ENCODE results near the gene ZNF121.
A peak's percentile ranks its signal among the peaks of the same experiment; 100 is the strongest.
"Not testable (repeated sequence)": the region's sequence is repeated elsewhere in the genome, so short reads cannot be mapped to it uniquely, and the experiment has no call there.

The ZNF121 gene

DNA sequence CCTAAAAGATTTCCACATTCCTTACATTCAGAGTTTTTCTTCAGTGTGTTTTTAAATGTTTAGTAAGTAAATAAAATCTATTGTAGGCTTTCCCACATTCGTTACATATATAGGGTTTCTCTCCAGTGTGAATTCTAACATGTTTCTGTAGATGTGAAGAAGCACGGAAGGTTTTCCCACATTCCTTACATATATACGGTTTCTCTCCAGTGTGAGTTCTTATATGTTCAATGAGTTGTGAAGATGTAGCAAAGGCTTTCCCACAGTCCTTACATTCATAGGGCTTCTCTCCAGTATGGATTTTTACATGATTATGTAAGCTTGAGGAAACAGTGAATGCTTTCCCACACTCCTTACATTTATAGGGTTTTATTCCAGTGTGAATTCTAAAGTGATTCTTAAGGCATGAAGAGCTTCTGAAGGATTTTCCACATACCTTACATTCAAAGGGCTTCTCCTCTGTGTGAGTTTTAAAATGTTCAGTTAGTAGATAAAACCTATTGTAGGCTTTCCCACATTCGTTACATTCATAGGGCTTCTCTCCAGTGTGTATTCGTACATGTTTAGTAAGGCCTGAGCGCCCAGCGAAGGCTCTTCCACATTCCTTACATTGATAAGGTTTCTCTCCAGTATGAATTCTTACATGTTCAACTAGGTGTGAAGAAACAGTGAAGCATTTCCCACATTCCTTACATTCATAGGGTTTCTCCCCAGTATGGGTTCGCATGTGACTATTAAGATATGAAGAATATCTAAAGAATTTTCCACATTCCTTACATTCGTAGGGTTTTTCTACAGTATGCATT lies 18.2 kb downstream of the ZNF121 start:
- Histone ChIP-seq H3K4me2 (ENCODE audit: low read length) (no peak overlapping the region), H2AFZ (no peak overlapping the region), H3K27ac (no peak overlapping the region), H3K79me2 (peaks cover 12% of the 10 kb centered on the region), H3K9me3 (ENCODE audit: control insufficient read depth, low read length) (peaks cover 7% of the 10 kb centered on the region), H3K4me1 (no peaks in the 10 kb centered on the region), H3K4me3 (ENCODE audit: low read depth, low read length) (no peak overlapping the region), H3K27me3 (ENCODE audit: control insufficient read depth, insufficient read depth, low read length) (no peaks in the 10 kb centered on the region), H3K36me3 (ENCODE audit: control insufficient read depth, insufficient read depth, low read length) (peaks cover 13% of the 10 kb centered on the region), H3K9ac (no peak overlapping the region)
- TF ChIP-seq, protein P1, sequence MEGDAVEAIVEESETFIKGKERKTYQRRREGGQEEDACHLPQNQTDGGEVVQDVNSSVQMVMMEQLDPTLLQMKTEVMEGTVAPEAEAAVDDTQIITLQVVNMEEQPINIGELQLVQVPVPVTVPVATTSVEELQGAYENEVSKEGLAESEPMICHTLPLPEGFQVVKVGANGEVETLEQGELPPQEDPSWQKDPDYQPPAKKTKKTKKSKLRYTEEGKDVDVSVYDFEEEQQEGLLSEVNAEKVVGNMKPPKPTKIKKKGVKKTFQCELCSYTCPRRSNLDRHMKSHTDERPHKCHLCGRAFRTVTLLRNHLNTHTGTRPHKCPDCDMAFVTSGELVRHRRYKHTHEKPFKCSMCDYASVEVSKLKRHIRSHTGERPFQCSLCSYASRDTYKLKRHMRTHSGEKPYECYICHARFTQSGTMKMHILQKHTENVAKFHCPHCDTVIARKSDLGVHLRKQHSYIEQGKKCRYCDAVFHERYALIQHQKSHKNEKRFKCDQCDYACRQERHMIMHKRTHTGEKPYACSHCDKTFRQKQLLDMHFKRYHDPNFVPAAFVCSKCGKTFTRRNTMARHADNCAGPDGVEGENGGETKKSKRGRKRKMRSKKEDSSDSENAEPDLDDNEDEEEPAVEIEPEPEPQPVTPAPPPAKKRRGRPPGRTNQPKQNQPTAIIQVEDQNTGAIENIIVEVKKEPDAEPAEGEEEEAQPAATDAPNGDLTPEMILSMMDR (IDR thresholded peaks at IDR 0.05), result no peak

DNA sequence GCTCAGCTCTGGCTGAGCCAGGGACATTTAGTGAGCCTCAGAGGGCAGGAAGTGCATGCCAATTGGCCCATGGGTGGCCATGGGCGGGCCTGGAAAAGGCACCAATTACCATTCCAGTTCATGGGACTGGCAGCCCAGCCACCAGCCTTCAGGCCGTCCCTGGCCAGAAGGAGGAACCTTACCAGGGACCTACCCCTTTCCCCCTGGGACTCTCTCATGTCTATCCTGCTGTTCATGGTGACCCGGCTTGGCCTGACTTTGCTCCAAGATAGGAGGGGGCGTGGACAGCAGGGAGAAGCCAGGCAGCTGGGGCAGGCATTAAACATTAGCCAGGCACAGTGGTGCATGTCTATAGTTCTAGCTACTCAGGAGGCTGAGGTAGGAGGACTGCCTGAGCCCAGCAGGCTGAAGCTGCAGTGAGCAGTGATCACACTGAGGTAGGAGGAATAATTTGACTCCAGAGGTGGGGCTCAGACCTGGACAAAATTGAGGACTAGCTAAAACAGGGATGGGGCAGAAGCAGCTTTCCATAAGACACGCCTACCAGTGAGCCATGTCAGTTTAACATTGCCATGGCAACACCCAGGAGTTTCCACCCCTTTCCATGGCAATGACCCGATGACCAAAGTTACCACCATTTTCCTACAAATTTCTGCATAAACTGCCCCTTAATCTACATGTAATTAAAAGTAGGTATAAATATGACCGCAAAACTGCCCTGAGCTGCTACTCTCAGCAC lies 31.6 kb downstream of the ZNF121 start:
- H3K4me1 ChIP-seq, result no peaks in the 10 kb centered on the region
- H3K79me2 ChIP-seq, result no peaks in the 10 kb centered on the region
- H3K4me3 ChIP-seq (ENCODE audit: low read depth, low read length), result no peak overlapping the region
- no peak overlapping the region for H3K9ac ChIP-seq
- TF ChIP-seq, protein P1 (IDR thresholded peaks at IDR 0.05), result no peak
- H3K27me3 ChIP-seq (ENCODE audit: control insufficient read depth, insufficient read depth, low read length), result no peaks in the 10 kb centered on the region
- H3K27ac ChIP-seq, result no peak overlapping the region
- no peak overlapping the region for H3K4me2 ChIP-seq (ENCODE audit: low read length)
- no peak overlapping the region for H2AFZ ChIP-seq
- no peaks in the 10 kb centered on the region for H3K36me3 ChIP-seq (ENCODE audit: control insufficient read depth, insufficient read depth, low read length)
- H3K9me3 ChIP-seq (ENCODE audit: control insufficient read depth, low read length), result no peaks in the 10 kb centered on the region

DNA sequence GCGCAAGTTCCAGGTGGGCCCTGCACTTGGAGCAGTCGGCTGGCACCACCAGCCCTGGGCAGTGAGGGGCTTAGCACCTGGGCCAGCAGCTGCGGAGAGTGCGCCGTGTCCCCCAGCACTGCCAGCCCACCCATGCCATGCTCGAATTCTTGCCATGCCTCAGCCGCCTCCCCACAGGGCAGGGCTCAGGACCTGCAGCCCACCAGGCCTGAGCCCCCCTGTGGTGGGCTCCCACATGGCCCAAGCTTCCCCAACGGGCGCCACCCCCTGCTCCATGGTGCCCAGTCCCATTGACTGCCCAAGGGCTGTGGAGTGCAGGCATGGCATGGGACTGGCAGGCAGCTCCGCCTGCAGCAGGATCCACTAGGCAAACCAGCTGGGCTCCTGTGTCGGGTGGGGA lies 36.4 kb downstream of the ZNF121 start:
- Histone ChIP-seq H3K27me3 (ENCODE audit: control insufficient read depth, insufficient read depth, low read length) (no peaks in the 10 kb centered on the region), H3K79me2 (no peaks in the 10 kb centered on the region), H3K4me2 (ENCODE audit: low read length) (no peak overlapping the region), H3K4me1 (no peaks in the 10 kb centered on the region), H2AFZ (no peak overlapping the region), H3K9me3 (ENCODE audit: control insufficient read depth, low read length) (no peaks in the 10 kb centered on the region), H3K27ac (no peak overlapping the region), H3K4me3 (ENCODE audit: low read depth, low read length) (no peak overlapping the region), H3K36me3 (ENCODE audit: control insufficient read depth, insufficient read depth, low read length) (no peaks in the 10 kb centered on the region), H3K9ac (no peak overlapping the region)
- TF ChIP-seq, protein P1 (IDR thresholded peaks at IDR 0.05), result no peak

DNA sequence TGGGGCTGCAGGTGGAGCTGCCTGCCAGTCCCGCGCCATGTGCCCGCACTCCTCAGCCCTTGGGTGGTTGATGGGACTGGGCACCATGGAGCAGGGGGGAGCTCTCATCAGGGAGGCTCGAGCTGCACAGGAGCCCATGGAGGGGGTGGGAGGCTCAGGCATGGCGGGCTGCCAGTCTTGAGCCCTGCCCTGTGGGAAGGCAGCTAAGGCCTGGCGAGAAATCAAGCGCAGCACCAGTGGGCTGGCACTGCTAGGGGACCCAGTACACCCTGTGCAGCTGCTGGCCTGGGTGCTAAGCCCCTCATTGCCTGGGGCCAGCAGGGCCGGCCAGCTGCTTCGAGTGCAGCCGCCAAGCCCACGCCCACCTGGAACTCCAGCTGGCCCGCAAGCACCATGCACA lies 43.0 kb downstream of the ZNF121 start:
- H2AFZ ChIP-seq; H3K36me3 ChIP-seq (ENCODE audit: control insufficient read depth, insufficient read depth, low read length); H3K4me1 ChIP-seq; H3K9ac ChIP-seq; H3K27me3 ChIP-seq (ENCODE audit: control insufficient read depth, insufficient read depth, low read length); H3K4me2 ChIP-seq (ENCODE audit: low read length); H3K27ac ChIP-seq; H3K79me2 ChIP-seq; H3K9me3 ChIP-seq (ENCODE audit: control insufficient read depth, low read length); H3K4me3 ChIP-seq (ENCODE audit: low read depth, low read length): not testable (repeated sequence)

DNA sequence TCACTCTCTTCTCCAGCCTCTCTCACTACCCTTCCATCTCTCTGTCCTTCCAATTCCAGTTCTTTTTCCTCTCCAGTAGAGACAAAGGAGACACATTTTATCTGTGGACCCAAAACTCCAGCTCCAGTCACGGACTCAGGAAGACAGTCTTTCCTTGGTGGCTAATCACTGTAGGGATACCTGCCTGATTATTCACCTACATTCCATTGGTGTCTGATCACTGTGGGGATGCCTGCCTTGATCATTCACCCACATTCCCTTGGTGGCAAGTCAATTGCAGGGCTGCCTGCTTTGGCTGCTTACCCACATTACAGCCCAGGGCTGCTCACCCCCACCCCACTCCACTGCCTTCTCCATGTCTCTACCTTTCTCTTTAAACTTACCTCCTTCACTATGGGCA lies 44.4 kb downstream of the ZNF121 start:
- H3K4me2 ChIP-seq (ENCODE audit: low read length); H3K79me2 ChIP-seq; H3K4me1 ChIP-seq; H3K4me3 ChIP-seq (ENCODE audit: low read depth, low read length); H3K27ac ChIP-seq; H2AFZ ChIP-seq; H3K9ac ChIP-seq; H3K36me3 ChIP-seq (ENCODE audit: control insufficient read depth, insufficient read depth, low read length); H3K9me3 ChIP-seq (ENCODE audit: control insufficient read depth, low read length); H3K27me3 ChIP-seq (ENCODE audit: control insufficient read depth, insufficient read depth, low read length): not testable (repeated sequence)

DNA sequence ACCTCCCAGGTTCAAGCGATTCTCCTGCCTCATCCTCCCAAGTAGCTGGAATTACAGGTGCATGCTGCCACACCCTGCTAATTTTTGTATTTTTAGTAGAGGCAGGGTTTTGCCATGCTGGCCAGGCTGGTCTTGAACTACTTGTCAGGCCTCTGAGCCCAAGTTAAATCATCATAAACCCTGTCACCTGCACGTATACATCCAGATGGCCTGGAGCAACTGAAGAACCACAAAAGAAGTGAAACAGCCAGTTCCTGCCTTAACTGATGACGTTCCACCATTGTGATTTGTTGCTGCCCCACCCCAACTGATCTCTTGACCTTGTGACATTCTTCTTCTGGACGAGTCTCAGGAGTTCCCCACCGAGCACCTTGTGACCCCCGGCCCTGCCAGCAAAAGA lies 45.1 kb downstream of the ZNF121 start:
- H3K4me3 ChIP-seq (ENCODE audit: low read depth, low read length), result peak overlapping the region; percentile 86
- H3K4me1 ChIP-seq; H3K27ac ChIP-seq; H3K27me3 ChIP-seq (ENCODE audit: control insufficient read depth, insufficient read depth, low read length); H2AFZ ChIP-seq; H3K9ac ChIP-seq; H3K9me3 ChIP-seq (ENCODE audit: control insufficient read depth, low read length); H3K36me3 ChIP-seq (ENCODE audit: control insufficient read depth, insufficient read depth, low read length); H3K79me2 ChIP-seq: not testable (repeated sequence)
- peak overlapping the region; percentile 72 for H3K4me2 ChIP-seq (ENCODE audit: low read length)
